ENCODE results near the gene TMEM273.

Gene TMEM273

GRCh38 chr10:49187044-49187484 is 1.1 kb downstream of the TMEM273 start:
- TF ChIP-seq GATA2 (IDR thresholded peaks at IDR 0.05; ENCODE audit: low read depth, low read length) (no peak), GATA3 (IDR thresholded peaks at IDR 0.05; ENCODE audit: low read depth, low read length) (no peak)

GRCh38 chr10:49186613-49187012 is 1.6 kb downstream of the TMEM273 start:
- TF ChIP-seq GATA3 (IDR thresholded peaks at IDR 0.05; ENCODE audit: low read depth, low read length) (no peak), GATA2 (IDR thresholded peaks at IDR 0.05; ENCODE audit: low read depth, low read length) (no peak)

- TF ChIP-seq GATA3 (IDR thresholded peaks at IDR 0.05; ENCODE audit: low read depth, low read length) = no peak
- no peak for TF ChIP-seq GATA2 (IDR thresholded peaks at IDR 0.05; ENCODE audit: low read depth, low read length)
These were observed 3.0 kb downstream of the TMEM273 start for GRCh38 chr10:49185213-49185612.

GRCh38 chr10:49184642-49185111 is 3.5 kb downstream of the TMEM273 start:
- TF ChIP-seq GATA2 (IDR thresholded peaks at IDR 0.05; ENCODE audit: low read depth, low read length) (no peak), GATA3 (IDR thresholded peaks at IDR 0.05; ENCODE audit: low read depth, low read length) (no peak)

GRCh38 chr10:49183596-49184542 is 4.3 kb downstream of the TMEM273 start:
- TF ChIP-seq GATA2 (IDR thresholded peaks at IDR 0.05; ENCODE audit: low read depth, low read length) (no peak), GATA3 (IDR thresholded peaks at IDR 0.05; ENCODE audit: low read depth, low read length) (no peak)

GRCh38 chr10:49182776-49183175 is 5.4 kb downstream of the TMEM273 start:
- TF ChIP-seq GATA2 (IDR thresholded peaks at IDR 0.05; ENCODE audit: low read depth, low read length) (no peak), GATA3 (IDR thresholded peaks at IDR 0.05; ENCODE audit: low read depth, low read length) (no peak)

GRCh38 chr10:49180444-49180860 is 7.7 kb downstream of the TMEM273 start:
- TF ChIP-seq GATA2 (IDR thresholded peaks at IDR 0.05; ENCODE audit: low read depth, low read length) = no peak
- no peak for TF ChIP-seq GATA3 (IDR thresholded peaks at IDR 0.05; ENCODE audit: low read depth, low read length)

- TF ChIP-seq GATA2 (IDR thresholded peaks at IDR 0.05; ENCODE audit: low read depth, low read length) (no peak), GATA3 (IDR thresholded peaks at IDR 0.05; ENCODE audit: low read depth, low read length) (no peak)
These were observed 8.3 kb downstream of the TMEM273 start for GRCh38 chr10:49179699-49180443.

- TF ChIP-seq GATA3 (IDR thresholded peaks at IDR 0.05; ENCODE audit: low read depth, low read length) (no peak), GATA2 (IDR thresholded peaks at IDR 0.05; ENCODE audit: low read depth, low read length) (no peak)
These were observed 9.4 kb downstream of the TMEM273 start for GRCh38 chr10:49178489-49179471.

- no peak for TF ChIP-seq GATA2 (IDR thresholded peaks at IDR 0.05; ENCODE audit: low read depth, low read length)
- no peak for TF ChIP-seq GATA3 (IDR thresholded peaks at IDR 0.05; ENCODE audit: low read depth, low read length)
These were observed 10.5 kb downstream of the TMEM273 start for GRCh38 chr10:49177391-49178355.

GRCh38 chr10:49176310-49177268 is 11.6 kb downstream of the TMEM273 start:
- TF ChIP-seq GATA2 (IDR thresholded peaks at IDR 0.05; ENCODE audit: low read depth, low read length) (no peak), GATA3 (IDR thresholded peaks at IDR 0.05; ENCODE audit: low read depth, low read length) (no peak)

All from SH-SY5Y (cell line).